Neural progenitor cell (in vitro differentiated cells): ENCODE measurements around the gene IGLON5.

Experiments
- CTCF ChIP-seq: fragments of 200-600 bp; sonication (generic); IDR thresholded peaks from 2 replicates; pipeline ENCODE4 v1.5.1; 2017; ENCODE audit warnings: antibody characterized with exemption, mild to moderate bottlenecking
- EZH2 ChIP-seq: fragments of 200-600 bp; sonication (generic); IDR thresholded peaks from 2 replicates; pipeline ENCODE4 v1.6.1; 2017; ENCODE audit warnings: antibody characterized with exemption, mild to moderate bottlenecking, moderate library complexity
- EZH2phosphoT487 ChIP-seq: fragments of 200-600 bp; sonication (generic); IDR thresholded peaks from 2 replicates; pipeline ENCODE4 v1.6.1; 2017; ENCODE audit warnings: antibody characterized with exemption

- TF ChIP-seq CTCF (no peak), EZH2 (no peak), EZH2phosphoT487 (no peak)
Observed at GRCh38 chr19:51263808-51264207, 47.6 kb upstream of the IGLON5 start.
